Measurements from ENCODE around the gene NEUROG2. TPM values are rescaled to one million over a fixed set of nuclear protein-coding genes. Genes with fewer than 3 reads are reported as not detected.
"Not testable (repeated sequence)": the region's sequence is repeated elsewhere in the genome, so short reads cannot be mapped to it uniquely, and the experiment has no call there.

Gene NEUROG2
- polyA plus RNA-seq, 1 donor = not detected

- not testable (repeated sequence) for DNase-seq
These were observed 25.2 kb downstream of the NEUROG2 start for GRCh38 chr4:112490808-112491207.

- no peak for DNase-seq
These were observed 30.1 kb downstream of the NEUROG2 start for GRCh38 chr4:112485930-112486329.

- no peak for DNase-seq
These were observed 42.0 kb downstream of the NEUROG2 start for GRCh38 chr4:112473985-112474384.

- DNase-seq = no peak
These were observed 43.7 kb downstream of the NEUROG2 start for GRCh38 chr4:112472318-112472717.

Other genes starting within 250 kb of the NEUROG2 start
- 5.0 TPM for gene TIFA, start 230.3 kb downstream of the NEUROG2 start, polyA plus RNA-seq (ENCODE audit: insufficient read length)
- gene ALPK1, start 218.8 kb downstream of the NEUROG2 start, polyA plus RNA-seq (ENCODE audit: insufficient read length) = 7.6 TPM
- 8.5 TPM for gene ZGRF1, start 120.7 kb upstream of the NEUROG2 start, polyA plus RNA-seq (ENCODE audit: insufficient read length)
- gene LARP7, start 121.0 kb upstream of the NEUROG2 start, polyA plus RNA-seq (ENCODE audit: insufficient read length) = 54.8 TPM

All from hindlimb muscle (tissue), 1 donor.